ENCODE measurements around the gene PRMT7. TPM values are rescaled to one million over a fixed set of nuclear protein-coding genes. Genes with fewer than 3 reads are reported as not detected.
"Not testable (repeated sequence)": the region's sequence is repeated elsewhere in the genome, so short reads cannot be mapped to it uniquely, and the experiment has no call there.

Gene PRMT7
- total RNA-seq, 1 experiment from 2014 or later = 23.3 TPM

DNA sequence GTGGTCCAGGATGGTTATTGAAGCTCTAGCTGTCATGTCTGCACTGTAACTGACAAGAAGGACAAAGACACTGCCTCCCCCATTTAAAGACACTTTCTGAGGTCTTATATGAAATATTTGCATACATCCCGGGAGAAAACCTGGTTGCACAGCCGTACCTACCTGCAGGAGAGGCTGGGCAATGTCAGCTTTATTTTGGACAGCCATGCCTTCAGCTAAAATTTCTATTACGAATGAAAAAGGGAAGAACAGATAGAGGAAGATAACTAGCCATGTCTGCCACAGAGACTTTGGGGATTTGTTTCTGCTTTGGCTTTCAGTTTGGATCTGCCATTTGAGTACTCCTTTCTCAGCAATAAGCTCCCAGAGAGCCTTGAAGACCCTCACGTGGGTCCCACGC, 27.5 kb upstream of the PRMT7 start:
- no peak for DNase-seq (ENCODE audit: low read depth)

GRCh38 chr16:68283801-68284598, 26.8 kb upstream of the PRMT7 start:
- DNase-seq (ENCODE audit: low read depth) = no peak

- no peak for DNase-seq (ENCODE audit: low read depth)
These were observed 26.0 kb upstream of the PRMT7 start for GRCh38 chr16:68284847-68285246.

- DNase-seq (ENCODE audit: low read depth) = no peak
These were observed 25.1 kb upstream of the PRMT7 start for GRCh38 chr16:68285683-68286082.

GRCh38 chr16:68286153-68287074, 24.4 kb upstream of the PRMT7 start:
- no peak for DNase-seq (ENCODE audit: low read depth)

DNA sequence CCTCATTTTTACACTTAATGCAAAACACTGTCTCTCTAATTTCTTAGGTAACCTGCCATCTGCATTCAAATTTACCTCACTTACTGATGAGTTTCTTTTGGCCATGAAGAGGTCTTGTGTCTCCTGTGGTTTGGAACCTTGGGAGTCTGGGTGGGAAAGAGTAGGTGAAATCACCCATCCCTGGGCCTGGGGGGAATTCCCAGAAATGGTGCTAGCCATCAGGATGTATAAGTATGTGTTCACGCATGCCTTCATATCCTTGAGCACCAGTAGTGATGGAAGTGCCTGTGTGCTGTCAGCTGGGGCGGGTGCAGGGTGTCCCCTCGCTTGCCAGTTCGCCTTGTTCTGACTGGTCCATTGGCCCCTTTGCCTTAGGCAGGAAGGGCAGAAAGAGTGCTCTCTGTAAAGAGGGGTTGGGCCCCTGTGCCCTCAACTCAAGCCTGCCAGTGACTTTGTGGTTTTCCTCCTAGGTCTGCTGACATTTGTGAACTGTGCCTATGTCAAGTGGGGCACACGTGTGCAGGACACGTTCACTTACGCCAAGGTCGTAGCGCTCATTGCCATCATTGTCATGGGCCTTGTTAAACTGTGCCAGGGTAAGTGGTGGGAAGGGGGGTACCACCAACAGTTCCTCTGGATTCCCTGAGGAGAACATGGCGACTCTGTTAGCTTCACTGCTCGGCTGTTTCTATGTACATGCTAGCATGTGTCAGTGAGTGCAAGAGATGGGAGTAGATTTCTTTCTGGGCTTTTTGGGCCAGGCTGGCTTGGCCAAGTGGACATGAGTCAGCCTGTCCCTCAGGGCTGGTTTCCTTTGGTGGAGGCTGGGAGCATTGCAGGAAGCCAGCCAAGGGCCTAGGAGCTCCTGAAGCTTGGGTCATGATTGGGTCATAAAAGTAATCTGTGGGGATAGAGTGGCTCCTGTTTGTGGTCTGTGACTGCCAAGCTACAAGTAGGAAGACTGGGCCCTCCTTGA, 23.3 kb upstream of the PRMT7 start:
- peak; percentile 97 for DNase-seq (ENCODE audit: low read depth)

DNA sequence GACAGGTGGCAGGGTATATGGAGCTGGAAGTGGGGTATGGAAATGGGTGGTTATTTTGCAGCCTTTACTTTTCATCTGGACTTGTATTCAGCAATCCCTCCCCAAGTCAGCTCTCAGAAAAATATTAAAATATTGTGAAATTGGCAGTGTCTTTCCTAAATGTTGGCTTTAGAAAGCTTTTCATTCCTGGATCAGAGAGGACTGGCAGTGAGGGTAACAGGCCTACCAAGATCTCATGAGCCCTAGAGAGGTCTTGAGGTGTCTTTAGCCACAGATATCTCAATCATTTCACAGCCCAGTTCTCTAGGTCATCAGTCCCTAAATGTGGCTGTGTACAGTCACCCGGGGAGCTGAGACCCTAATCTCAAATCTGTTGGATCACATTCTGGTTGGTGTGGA, 22.6 kb upstream of the PRMT7 start:
- DNase-seq (ENCODE audit: low read depth) = no peak

DNA sequence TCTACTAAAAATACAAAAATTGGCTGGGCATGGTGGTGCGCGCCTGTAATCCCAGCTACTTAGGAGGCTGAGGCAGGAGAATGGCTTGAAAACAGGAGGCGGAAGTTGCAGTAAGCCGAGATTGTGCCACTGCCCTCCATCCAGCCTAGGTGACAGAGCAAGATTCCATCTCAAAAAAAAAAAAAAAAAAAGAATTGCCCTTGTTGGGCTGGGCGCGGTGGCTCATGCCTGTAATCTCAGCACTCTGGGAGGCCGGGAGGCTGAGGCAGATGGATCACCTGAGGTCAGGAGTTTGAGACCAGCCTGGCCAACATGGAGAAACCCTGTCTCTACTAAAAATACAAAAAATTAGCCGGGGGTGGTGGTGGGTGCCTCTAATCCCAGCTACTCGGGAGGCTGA, 22.0 kb upstream of the PRMT7 start:
- DNase-seq (ENCODE audit: low read depth) = not testable (repeated sequence)

- no peak for DNase-seq (ENCODE audit: low read depth)
These were observed 21.6 kb upstream of the PRMT7 start for GRCh38 chr16:68289202-68289601.

DNA sequence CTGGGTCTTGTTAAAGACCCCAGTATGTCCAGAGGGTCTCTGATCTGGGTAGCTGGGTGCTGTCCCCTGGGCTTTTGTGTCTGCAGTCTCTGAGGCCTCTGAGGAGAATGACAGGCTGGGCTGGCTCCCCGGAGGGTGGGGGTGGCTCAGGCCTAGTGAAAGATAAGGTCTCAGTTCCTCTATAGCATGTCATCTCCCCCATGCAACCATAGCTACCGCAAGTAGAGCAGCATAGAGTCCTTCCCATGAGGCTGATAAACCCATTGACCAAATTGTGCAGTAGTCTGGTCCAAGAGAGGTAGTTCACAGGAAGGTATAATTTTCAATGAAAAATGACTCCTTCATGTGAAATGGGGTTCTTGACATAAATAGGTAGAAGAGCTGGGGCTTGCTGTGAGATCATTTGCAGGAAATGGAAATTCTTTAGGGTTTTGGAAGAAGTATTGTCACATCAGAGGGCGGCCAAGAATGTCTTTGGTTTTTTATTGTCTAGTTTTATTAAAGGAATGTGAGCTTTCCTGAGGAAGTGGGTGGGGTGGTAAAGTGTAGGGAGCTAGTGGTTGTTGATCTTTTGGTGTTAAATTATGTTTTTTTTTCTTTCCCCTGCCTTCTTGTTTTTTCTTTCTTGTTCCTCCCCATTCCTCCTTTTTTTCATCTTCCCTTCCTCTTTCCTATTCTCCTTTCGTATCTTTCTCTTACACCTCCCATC, 21.0 kb upstream of the PRMT7 start:
- DNase-seq (ENCODE audit: low read depth) = no peak

DNA sequence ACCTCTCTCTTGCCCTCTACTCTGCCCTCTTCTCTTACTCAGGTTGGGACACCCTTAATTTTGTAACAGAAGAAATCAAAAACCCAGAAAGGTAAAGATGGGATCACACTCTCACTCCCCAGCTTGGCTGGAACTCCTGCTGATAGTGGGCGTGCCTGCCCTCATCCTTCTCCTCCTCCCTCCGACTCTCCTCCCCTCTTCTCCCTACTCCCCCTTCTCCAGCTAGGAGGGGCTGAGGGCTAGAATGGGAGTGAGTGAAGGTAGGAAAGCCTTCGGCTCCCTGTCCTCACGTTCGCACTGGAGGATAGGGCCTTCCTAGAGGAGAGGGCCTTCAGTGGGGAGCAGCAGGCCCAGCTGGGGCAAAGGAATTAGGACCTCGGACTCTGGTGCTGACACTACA, 20.4 kb upstream of the PRMT7 start:
- DNase-seq (ENCODE audit: low read depth) = no peak

GRCh38 chr16:68291227-68291626, 19.6 kb upstream of the PRMT7 start:
- DNase-seq (ENCODE audit: low read depth) = no peak

DNA sequence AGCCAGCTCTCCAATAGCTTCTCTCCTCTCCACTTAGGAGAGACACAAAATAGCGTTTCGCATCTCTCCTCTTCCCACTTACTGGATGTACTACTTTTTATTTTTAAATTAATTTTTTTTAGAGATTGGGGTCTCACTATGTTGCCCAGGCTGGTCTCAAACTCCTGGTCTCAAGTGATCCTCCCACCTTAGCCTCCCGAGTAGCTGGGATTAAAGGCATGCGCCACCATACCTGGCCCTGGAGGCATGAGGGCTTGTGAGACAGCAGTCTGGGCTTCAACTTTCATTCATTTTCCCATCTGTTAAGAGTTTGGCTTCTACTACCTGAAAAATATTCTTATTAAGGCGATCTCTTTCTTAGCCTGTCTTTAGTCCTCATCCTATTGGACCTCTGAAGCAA, 18.4 kb upstream of the PRMT7 start:
- no peak for DNase-seq (ENCODE audit: low read depth)

DNA sequence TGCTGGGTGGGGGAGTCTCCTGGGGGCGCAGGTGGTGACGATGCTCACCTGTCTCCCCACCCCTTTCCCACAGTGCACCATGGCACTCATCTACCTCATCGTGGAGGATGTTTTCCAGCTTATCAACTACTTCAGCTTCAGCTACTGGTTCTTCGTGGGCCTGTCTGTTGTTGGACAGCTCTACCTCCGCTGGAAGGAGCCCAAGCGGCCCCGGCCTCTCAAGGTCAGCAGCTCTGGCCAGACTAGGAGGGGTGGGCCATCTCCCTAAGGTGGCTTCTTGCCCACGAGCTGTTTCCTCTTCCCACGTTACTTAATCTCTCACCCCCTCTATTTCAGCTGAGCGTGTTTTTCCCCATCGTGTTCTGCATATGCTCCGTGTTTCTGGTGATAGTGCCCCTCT, 14.5 kb upstream of the PRMT7 start:
- DNase-seq (ENCODE audit: low read depth) = no peak

DNA sequence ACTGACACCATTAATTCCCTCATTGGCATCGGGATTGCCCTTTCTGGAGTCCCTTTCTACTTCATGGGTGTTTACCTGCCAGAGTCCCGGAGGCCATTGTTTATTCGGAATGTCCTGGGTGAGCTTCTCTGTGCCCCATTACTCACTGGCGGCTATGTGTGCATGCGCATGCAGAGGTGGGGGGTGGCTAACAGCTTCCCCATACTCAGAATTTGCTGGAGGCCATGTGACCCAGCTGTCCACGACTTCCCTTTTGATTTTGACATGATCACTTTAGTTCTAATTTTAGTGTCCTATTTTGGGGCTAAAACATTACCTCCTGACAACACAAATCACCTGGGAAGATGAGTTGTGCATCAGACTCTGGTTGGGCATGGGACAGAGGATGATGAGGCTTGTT, 14.1 kb upstream of the PRMT7 start:
- DNase-seq (ENCODE audit: low read depth) = no peak

GRCh38 chr16:68297908-68298307, 12.9 kb upstream of the PRMT7 start:
- no peak for DNase-seq (ENCODE audit: low read depth)

GRCh38 chr16:68298312-68298711, 12.5 kb upstream of the PRMT7 start:
- no peak for DNase-seq (ENCODE audit: low read depth)

DNA sequence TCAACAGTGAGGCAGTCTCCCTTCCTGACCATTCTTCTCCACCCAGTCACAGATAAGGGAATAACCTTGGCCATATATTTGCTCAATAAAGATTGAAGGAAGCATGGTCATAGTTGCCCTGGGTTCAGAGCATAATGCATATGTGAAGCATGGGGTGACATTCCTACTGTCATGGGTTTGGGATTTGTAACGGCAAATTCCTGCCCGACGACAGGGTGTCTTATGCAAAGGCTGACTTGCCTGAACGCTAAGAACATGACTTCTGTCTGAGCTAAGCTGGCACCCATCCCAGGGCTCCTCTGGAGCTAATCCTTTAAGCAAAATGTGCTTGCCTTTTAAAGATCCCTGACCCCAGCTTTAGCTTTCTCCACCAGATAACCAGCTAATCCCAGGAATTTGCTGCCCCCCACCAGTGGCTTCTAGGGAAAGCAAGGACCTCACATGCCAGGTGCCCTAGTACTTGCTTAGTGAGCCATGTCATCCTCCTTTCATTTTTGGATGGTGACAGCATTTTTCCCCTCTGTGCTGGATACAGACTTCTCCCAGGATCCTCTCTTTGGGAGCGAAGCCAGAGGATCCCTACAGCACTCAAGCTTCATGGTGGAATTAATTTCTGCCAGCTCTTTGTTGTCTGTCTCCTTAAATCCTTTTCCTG, 11.8 kb upstream of the PRMT7 start:
- peak; percentile 44 for DNase-seq (ENCODE audit: low read depth)

DNA sequence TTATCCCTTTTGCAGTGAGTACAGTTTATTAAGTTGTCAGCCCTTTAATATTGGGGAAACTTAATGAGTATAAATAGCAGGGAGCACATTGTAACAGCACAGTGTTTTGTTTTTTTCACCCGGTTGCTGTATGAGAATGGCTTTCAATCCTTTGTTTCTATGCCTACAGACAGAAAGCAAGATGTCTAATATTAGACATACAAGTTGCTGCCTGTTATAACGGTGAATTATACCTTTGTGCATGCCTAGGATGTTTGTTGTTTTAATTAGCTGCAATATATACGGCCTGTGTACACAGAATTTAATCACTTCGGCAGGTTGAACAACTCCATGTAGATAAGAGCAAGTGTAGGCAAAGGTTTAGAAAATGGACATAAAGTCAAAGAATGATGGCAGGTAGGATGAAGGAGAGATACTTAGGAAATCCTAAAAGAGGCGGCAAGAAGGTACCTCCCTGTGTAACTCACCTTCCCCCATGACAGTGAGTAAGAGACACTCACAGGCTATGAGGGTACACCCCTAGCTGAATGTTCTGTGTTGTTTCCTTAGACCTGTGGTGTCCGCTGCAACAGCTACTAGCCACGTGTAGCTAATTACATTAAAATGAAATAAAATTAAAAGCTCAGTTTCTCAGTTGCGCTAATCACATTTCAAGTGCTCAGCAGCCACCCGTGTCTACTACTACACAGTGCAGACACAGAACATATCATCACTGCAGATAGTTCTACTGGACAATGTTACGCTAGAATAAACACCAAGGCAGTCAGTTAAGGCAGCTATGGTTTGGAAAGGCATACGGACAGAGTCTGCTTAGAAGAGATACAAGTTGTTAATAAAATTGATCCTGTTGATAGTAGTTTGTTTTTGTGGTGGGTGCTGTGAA, 11.0 kb upstream of the PRMT7 start:
- no peak for DNase-seq (ENCODE audit: low read depth)

Measured in RPMI7951 (cell line).